Activated B cell treated with CpG ODN at 0.5 μM for 24 hours (primary cell): ENCODE data around the gene RIT1. TPM values are rescaled to one million over a fixed set of nuclear protein-coding genes. Genes with fewer than 3 reads are reported as not detected.

ENCODE experiments used
- ATAC-seq: fragments of 200-7000 bp; cut with Tn5 transposase; one replicate; pipeline ENCODE4 v1.10.0; 2021; ENCODE audit warnings: low read depth, mild to moderate bottlenecking, moderate library complexity
- CTCF ChIA-PET: fragments of 350-600 bp; sonication (Branson Sonifier 250); formaldehyde crosslinking; loops from one replicate; lab custom pipeline; 2021; ENCODE audit warnings: antibody characterized with exemption; lab: Charles Lee
- POLR2A ChIA-PET: fragments of 350-600 bp; sonication (Branson Sonifier 250); formaldehyde crosslinking; loops from one replicate; lab custom pipeline; 2021; ENCODE audit warnings: antibody characterized with exemption; lab: Charles Lee
- DNase-seq: peaks from one replicate; pipeline ENCODE4 v3.0.0; 2022
- H3K27ac Mint-ChIP-seq: one replicate; pipeline ENCODE4 v1.8.0; 2020; ENCODE audit warnings: mixed read lengths
- H3K27me3 Mint-ChIP-seq: one replicate; pipeline ENCODE4 v1.8.0; 2021; ENCODE audit warnings: mixed read lengths
- H3K36me3 Mint-ChIP-seq: one replicate; pipeline ENCODE4 v1.8.0; 2021; ENCODE audit warnings: low read depth, mixed read lengths
- H3K4me1 Mint-ChIP-seq: one replicate; pipeline ENCODE4 v1.8.0; 2021; ENCODE audit warnings: mixed read lengths
- H3K4me3 Mint-ChIP-seq: one replicate; pipeline ENCODE4 v1.8.0; 2020; ENCODE audit warnings: mild to moderate bottlenecking, mixed read lengths
- H3K9me3 Mint-ChIP-seq: one replicate; pipeline ENCODE4 v1.8.0; 2020; ENCODE audit warnings: mixed read lengths
- intact Hi-C: fragments of 100-400 bp; cut with micrococcal nuclease; formaldehyde crosslinking; loops from one replicate; pipeline ENCODE4 v1.15.1; 2024
- total RNA-seq: library from RNA; stranded (reverse); gene quantifications from 2 replicates; pipeline ENCODE4 v1.2.3, GENCODE V29; 2022
- TF ChIP-seq, protein P1 (sequence below): fragments of 200-600 bp; IDR thresholded peaks from one replicate; pipeline ENCODE4 v1.8.0; 2022; ENCODE audit warnings: antibody characterized with exemption, mild to moderate bottlenecking

RIT1 gene
- total RNA-seq, 1 donor from 2014 or later, result 38.6 TPM

DNA sequence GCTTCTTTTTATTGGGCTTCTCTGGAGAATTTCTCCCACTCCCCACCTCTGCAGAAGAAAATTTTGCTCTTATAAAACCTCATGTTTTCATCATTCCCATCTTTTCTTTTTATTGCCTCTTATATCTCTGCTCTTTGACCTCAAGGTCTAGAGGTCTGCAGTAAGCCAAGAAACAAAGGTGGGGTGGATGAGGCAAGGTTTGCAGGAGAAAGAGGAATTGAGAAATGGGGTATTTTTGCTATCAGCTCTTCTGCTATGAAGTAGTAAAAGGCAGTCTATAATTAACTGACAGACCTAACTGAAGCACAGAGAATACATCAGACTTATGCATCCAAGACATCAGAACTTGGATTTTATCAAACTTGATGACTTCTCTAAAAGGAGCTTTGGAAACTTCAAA is 28.9 kb downstream of the RIT1 start:
- Mint-ChIP-seq H3K4me3 (no peak overlapping the region), H3K4me1 (peaks cover 12% of the 10 kb centered on the region), H3K9me3 (no peaks in the 10 kb centered on the region), H3K27ac (peak overlapping the region; percentile 62), H3K36me3 (peaks cover 3% of the 10 kb centered on the region), H3K27me3 (no peaks in the 10 kb centered on the region)
- CTCF ChIA-PET, result no interaction called here
- TF ChIP-seq, protein P1, sequence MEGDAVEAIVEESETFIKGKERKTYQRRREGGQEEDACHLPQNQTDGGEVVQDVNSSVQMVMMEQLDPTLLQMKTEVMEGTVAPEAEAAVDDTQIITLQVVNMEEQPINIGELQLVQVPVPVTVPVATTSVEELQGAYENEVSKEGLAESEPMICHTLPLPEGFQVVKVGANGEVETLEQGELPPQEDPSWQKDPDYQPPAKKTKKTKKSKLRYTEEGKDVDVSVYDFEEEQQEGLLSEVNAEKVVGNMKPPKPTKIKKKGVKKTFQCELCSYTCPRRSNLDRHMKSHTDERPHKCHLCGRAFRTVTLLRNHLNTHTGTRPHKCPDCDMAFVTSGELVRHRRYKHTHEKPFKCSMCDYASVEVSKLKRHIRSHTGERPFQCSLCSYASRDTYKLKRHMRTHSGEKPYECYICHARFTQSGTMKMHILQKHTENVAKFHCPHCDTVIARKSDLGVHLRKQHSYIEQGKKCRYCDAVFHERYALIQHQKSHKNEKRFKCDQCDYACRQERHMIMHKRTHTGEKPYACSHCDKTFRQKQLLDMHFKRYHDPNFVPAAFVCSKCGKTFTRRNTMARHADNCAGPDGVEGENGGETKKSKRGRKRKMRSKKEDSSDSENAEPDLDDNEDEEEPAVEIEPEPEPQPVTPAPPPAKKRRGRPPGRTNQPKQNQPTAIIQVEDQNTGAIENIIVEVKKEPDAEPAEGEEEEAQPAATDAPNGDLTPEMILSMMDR, result no peak
- ATAC-seq (peak; percentile 65), DNase-seq (no peak)
- POLR2A ChIA-PET, result interaction anchor here (1.0 to 1.6 kb wide), 5 partner anchors 23 to 52 kb away, joined by 3 to 7 read pairs (median 4); partner anchors contain the start of genes GON4L, KHDC4 and SYT11
- intact Hi-C loops, result no loop called here

DNA sequence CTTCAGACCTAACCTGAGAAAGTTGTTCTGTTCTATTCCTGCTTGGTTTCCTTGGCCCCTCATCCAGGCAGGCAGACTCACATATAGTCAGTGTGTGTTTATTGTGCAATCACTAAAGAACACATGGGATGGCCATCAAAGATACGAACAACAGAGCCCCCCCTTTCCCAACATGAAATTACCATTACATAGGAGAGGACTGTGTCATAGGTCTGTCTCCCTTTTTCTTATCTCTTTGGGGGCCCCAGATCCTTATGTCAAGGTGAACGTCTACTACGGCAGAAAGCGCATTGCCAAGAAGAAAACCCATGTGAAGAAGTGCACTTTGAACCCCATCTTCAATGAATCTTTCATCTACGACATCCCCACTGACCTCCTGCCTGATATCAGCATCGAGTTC is 30.2 kb downstream of the RIT1 start:
- peaks cover 12% of the 10 kb centered on the region for H3K4me1 Mint-ChIP-seq
- H3K36me3 Mint-ChIP-seq, result peaks cover 3% of the 10 kb centered on the region
- H3K4me3 Mint-ChIP-seq, result no peak overlapping the region
- intact Hi-C loops, result no loop called here
- H3K27ac Mint-ChIP-seq, result no peak overlapping the region
- POLR2A ChIA-PET, result no interaction called here
- no peak for ATAC-seq
- H3K27me3 Mint-ChIP-seq, result no peaks in the 10 kb centered on the region
- TF ChIP-seq, protein P1, result no peak
- DNase-seq, result no peak
- CTCF ChIA-PET, result no interaction called here
- H3K9me3 Mint-ChIP-seq, result no peaks in the 10 kb centered on the region

DNA sequence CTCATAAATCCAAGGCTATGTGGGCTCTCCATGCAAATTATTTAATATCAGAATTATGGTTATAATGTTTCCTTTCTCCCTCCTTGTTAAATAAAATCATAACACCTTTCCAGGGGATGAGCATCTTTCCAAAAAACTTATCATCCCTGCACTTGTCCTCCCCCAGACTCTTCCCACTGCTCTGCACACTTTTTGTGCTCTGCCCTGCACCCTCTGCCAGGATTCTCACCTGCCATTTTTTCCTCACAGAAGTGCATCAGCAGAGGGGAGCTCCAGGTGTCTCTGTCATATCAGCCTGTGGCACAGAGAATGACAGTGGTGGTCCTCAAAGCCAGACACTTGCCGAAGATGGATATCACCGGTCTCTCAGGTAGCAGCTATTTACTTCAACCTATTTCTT is 30.9 kb downstream of the RIT1 start:
- Mint-ChIP-seq H3K27ac (no peak overlapping the region), H3K36me3 (peaks cover 3% of the 10 kb centered on the region), H3K4me3 (no peak overlapping the region), H3K4me1 (peaks cover 12% of the 10 kb centered on the region), H3K27me3 (no peaks in the 10 kb centered on the region), H3K9me3 (no peaks in the 10 kb centered on the region)
- ATAC-seq (no peak), DNase-seq (no peak)
- CTCF ChIA-PET, result no interaction called here
- TF ChIP-seq, protein P1, result no peak
- intact Hi-C loops, result no loop called here
- POLR2A ChIA-PET, result no interaction called here

DNA sequence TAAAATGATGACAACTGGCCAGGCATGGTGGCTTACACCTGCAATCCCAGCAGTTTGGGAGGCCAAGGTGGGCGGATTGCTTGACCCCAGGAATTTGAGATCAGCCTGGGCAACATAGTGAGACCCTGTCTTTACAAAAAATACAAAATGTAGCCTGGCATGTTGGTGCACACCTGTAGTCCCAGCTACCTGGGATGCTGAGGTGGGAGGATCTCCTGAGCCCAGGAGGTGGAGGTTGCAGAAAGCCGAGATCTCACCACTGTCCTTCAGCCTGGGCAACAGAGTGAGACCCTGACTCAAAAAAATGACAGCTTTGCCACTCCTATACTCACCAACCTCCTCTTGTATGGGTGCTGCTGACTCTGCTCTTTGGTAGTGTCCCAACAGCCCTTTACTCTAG is 33.2 kb downstream of the RIT1 start:
- no peak for ATAC-seq
- Mint-ChIP-seq H3K36me3 (peaks cover 3% of the 10 kb centered on the region), H3K4me1 (peaks cover 10% of the 10 kb centered on the region), H3K9me3 (no peaks in the 10 kb centered on the region), H3K27ac (no peak overlapping the region), H3K27me3 (no peaks in the 10 kb centered on the region), H3K4me3 (no peak overlapping the region)
- POLR2A ChIA-PET, result interaction anchor here (1.0 kb wide), 1 partner anchor 9 kb away, joined by 3 read pairs; no protein-coding TSS in a partner anchor
- intact Hi-C loops, result no loop called here
- DNase-seq, result no peak
- CTCF ChIA-PET, result no interaction called here
- TF ChIP-seq, protein P1, result no peak

DNA sequence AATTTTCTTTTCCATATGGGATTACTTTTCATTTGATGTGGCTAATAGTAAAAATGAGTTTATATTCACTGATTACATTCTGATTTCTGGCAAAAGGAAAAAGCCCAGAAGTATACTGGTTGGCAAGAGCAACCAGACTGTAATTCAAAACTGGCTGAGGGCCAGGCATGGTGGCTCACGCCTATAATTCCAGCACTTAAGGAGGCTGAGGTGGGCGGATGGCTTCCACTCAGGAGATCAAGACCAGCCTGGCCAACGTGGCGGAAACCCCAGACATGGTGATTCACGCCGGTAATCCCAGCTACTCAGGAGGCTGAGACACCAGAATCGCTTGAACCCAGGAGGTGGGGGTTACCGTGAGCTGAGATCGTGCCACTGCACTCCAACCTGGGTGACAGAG is 37.3 kb downstream of the RIT1 start:
- H3K9me3 Mint-ChIP-seq, result no peaks in the 10 kb centered on the region
- CTCF ChIA-PET, result no interaction called here
- H3K27me3 Mint-ChIP-seq, result no peaks in the 10 kb centered on the region
- ATAC-seq, result no peak
- POLR2A ChIA-PET, result no interaction called here
- no peak overlapping the region for H3K27ac Mint-ChIP-seq
- DNase-seq, result no peak
- TF ChIP-seq, protein P1, result no peak
- H3K36me3 Mint-ChIP-seq, result no peaks in the 10 kb centered on the region
- intact Hi-C loops, result no loop called here
- H3K4me3 Mint-ChIP-seq, result no peak overlapping the region
- no peaks in the 10 kb centered on the region for H3K4me1 Mint-ChIP-seq
